Ovary (tissue), 3 donors: ENCODE measurements around the gene IFIT1B.
"Not testable (repeated sequence)": the region's sequence is repeated elsewhere in the genome, so short reads cannot be mapped to it uniquely, and the experiment has no call there.

Source experiments
- POLR2A ChIP-seq: fragments of 450-650 bp; IDR thresholded peaks from one replicate; pipeline ENCODE4 v1.6.1; 2017; ENCODE audit warnings: antibody characterized with exemption, mild to moderate bottlenecking, moderate library complexity
- TF ChIP-seq, protein P1 (sequence below), 3 donors: fragments of 450-650 bp in 2 of 3; fragments of 200-600 bp in 1 of 3; IDR thresholded peaks; one replicate each; pipeline versions ENCODE4 v1.5.1 to v1.8.0; 2016 to 2022; ENCODE audit warnings: antibody characterized with exemption in 3 of 3, mild to moderate bottlenecking in 1 of 3
- donor health status: DM: no; HTN: no; CAD: no.

DNA sequence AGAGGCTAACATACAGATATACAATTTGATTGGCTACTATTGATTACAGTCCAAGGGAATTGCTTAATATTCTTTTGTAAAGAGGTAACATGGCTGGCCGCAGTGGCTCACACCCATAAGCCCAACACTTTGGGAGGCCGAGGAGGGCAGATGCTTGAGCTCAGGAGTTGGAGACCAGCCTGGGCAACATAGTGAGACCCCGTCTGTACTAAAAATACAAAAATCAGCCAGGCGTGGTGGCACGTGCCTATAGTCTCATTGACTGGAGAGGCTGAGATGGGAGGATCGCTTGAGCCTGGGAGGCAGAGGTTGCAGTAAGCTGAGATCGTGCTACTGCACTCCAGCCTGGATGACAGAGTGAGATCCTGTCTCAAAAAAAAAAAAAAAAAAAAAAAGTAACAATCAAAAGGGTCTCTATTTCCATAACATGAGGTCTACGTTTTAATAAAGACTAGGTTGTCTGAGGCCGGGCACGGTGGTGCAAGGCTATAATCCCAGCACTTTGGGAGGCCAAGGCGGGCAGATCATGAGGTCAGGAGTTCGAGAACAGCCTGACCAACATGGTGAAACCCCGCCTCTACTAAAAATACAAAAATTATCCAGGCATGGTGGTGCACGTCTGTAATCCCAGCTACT, 46.3 kb upstream of the IFIT1B start:
- TF ChIP-seq, protein P1, sequence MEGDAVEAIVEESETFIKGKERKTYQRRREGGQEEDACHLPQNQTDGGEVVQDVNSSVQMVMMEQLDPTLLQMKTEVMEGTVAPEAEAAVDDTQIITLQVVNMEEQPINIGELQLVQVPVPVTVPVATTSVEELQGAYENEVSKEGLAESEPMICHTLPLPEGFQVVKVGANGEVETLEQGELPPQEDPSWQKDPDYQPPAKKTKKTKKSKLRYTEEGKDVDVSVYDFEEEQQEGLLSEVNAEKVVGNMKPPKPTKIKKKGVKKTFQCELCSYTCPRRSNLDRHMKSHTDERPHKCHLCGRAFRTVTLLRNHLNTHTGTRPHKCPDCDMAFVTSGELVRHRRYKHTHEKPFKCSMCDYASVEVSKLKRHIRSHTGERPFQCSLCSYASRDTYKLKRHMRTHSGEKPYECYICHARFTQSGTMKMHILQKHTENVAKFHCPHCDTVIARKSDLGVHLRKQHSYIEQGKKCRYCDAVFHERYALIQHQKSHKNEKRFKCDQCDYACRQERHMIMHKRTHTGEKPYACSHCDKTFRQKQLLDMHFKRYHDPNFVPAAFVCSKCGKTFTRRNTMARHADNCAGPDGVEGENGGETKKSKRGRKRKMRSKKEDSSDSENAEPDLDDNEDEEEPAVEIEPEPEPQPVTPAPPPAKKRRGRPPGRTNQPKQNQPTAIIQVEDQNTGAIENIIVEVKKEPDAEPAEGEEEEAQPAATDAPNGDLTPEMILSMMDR (IDR thresholded peaks at IDR 0.05), result not testable (repeated sequence)
- TF ChIP-seq POLR2A, result not testable (repeated sequence)
